Neural progenitor cell (in vitro differentiated cells): ENCODE measurements around the gene NNMT. TPM values are rescaled to one million over a fixed set of nuclear protein-coding genes. Genes with fewer than 3 reads are reported as not detected.

Experiments used
- DNase-seq: peaks from one replicate; pipeline ENCODE4 v3.0.0-alpha.2; 2016; ENCODE audit warnings: low spot score
- H2AFZ ChIP-seq: fragments of 200-600 bp; sonication (generic); replicated peaks from 2 replicates; pipeline ENCODE4 v1.6.1; 2016; ENCODE audit warnings: antibody characterized with exemption
- H3F3A ChIP-seq: fragments of 200-600 bp; sonication (generic); 2 replicates; pipeline ENCODE4 v1.6.1; 2016; ENCODE audit warnings: antibody characterized with exemption, low read depth
- H3K27ac ChIP-seq: fragments of 200-600 bp; sonication (generic); 2 replicates; pipeline ENCODE4 v1.5.1; 2016; ENCODE audit warnings: mild to moderate bottlenecking
- H3K27me3 ChIP-seq: fragments of 200-600 bp; sonication (generic); 2 replicates; pipeline ENCODE4 v1.6.1; 2016; ENCODE audit warnings: mild to moderate bottlenecking, moderate library complexity
- H3K36me3 ChIP-seq: fragments of 200-600 bp; sonication (generic); 2 replicates; pipeline ENCODE4 v1.5.1; 2016
- H3K4me1 ChIP-seq: fragments of 200-600 bp; sonication (generic); 2 replicates; pipeline ENCODE4 v1.6.1; 2016; ENCODE audit warnings: mixed run types
- H3K4me2 ChIP-seq: fragments of 200-600 bp; sonication (generic); 2 replicates; pipeline ENCODE4 v1.6.1; 2016
- H3K4me3 ChIP-seq: fragments of 200-600 bp; sonication (generic); 2 replicates; pipeline ENCODE4 v1.5.1; 2016
- H3K79me2 ChIP-seq: fragments of 200-600 bp; sonication (generic); 2 replicates; pipeline ENCODE4 v1.6.1; 2016; ENCODE audit warnings: low read depth
- H3K9ac ChIP-seq: fragments of 200-600 bp; sonication (generic); 2 replicates; pipeline ENCODE4 v1.6.1; 2016
- H3K9me3 ChIP-seq: fragments of 200-600 bp; sonication (generic); 2 replicates; pipeline ENCODE4 v1.5.1; 2016; ENCODE audit warnings: low read depth
- H4K20me1 ChIP-seq: fragments of 200-600 bp; sonication (generic); 2 replicates; pipeline ENCODE4 v1.6.1; 2016; ENCODE audit warnings: low read depth
- H3K27ac Mint-ChIP-seq: 3 replicates; pipeline ENCODE4 v1.8.0; 2021; ENCODE audit warnings: mixed read lengths
- H3K27me3 Mint-ChIP-seq: 2 replicates; pipeline ENCODE4 v1.8.0; 2022; ENCODE audit warnings: low read depth, mild to moderate bottlenecking, inconsistent platforms, moderate library complexity, mixed read lengths; ENCODE audit not compliant: insufficient read depth
- H3K36me3 Mint-ChIP-seq: 3 replicates; pipeline ENCODE4 v1.8.0; 2021; ENCODE audit warnings: mixed read lengths
- H3K4me1 Mint-ChIP-seq: 3 replicates; pipeline ENCODE4 v1.8.0; 2021; ENCODE audit warnings: mixed read lengths
- H3K4me3 Mint-ChIP-seq: 3 replicates; pipeline ENCODE4 v1.8.0; 2021; ENCODE audit warnings: mild to moderate bottlenecking, moderate library complexity, mixed read lengths
- H3K9me3 Mint-ChIP-seq: 3 replicates; pipeline ENCODE4 v1.8.0; 2020; ENCODE audit warnings: mixed read lengths
- CTCF ChIP-seq: fragments of 200-600 bp; sonication (generic); IDR thresholded peaks from 2 replicates; pipeline ENCODE4 v1.5.1; 2017; ENCODE audit warnings: antibody characterized with exemption, mild to moderate bottlenecking
- EZH2 ChIP-seq: fragments of 200-600 bp; sonication (generic); IDR thresholded peaks from 2 replicates; pipeline ENCODE4 v1.6.1; 2017; ENCODE audit warnings: antibody characterized with exemption, mild to moderate bottlenecking, moderate library complexity
- EZH2phosphoT487 ChIP-seq: fragments of 200-600 bp; sonication (generic); IDR thresholded peaks from 2 replicates; pipeline ENCODE4 v1.6.1; 2017; ENCODE audit warnings: antibody characterized with exemption
- total RNA-seq: library from RNA; depleted of rRNA; stranded (reverse); fragments of >200 nt; gene quantifications from 2 replicates; pipeline ENCODE4 v1.2.3, GENCODE V29; 2015; ENCODE audit warnings: low replicate concordance

The NNMT gene
- total RNA-seq, 1 donor from 2014 or later: not detected

- no peak overlapping the region for H3K4me2 ChIP-seq
- H3K4me3 ChIP-seq: no peak overlapping the region
- no peaks in the 10 kb centered on the region for H3F3A ChIP-seq
- H3K27ac Mint-ChIP-seq: no peak overlapping the region
- H3K4me3 Mint-ChIP-seq: no peak overlapping the region
- no peak for DNase-seq
- no peaks in the 10 kb centered on the region for H3K36me3 ChIP-seq
- H4K20me1 ChIP-seq: no peaks in the 10 kb centered on the region
- no peak for TF ChIP-seq CTCF
- TF ChIP-seq EZH2: no peak
- TF ChIP-seq EZH2phosphoT487: no peak
- no peaks in the 10 kb centered on the region for H3K9me3 ChIP-seq
- no peaks in the 10 kb centered on the region for H3K9me3 Mint-ChIP-seq
- H3K4me1 ChIP-seq: peaks cover 7% of the 10 kb centered on the region
- H3K27me3 ChIP-seq: no peaks in the 10 kb centered on the region
- no peak overlapping the region for H3K9ac ChIP-seq
- H3K79me2 ChIP-seq: no peaks in the 10 kb centered on the region
- no peak overlapping the region for H2AFZ ChIP-seq
- peaks cover 4% of the 10 kb centered on the region for H3K4me1 Mint-ChIP-seq
- H3K27ac ChIP-seq: no peak overlapping the region
- no peaks in the 10 kb centered on the region for H3K36me3 Mint-ChIP-seq
- peaks cover 2% of the 10 kb centered on the region for H3K27me3 Mint-ChIP-seq
Observed at GRCh38 chr11:114283422-114283821, 12.8 kb upstream of the NNMT start.

- Mint-ChIP-seq H3K4me1 (peaks cover 4% of the 10 kb centered on the region), H3K9me3 (no peaks in the 10 kb centered on the region), H3K27me3 (no peaks in the 10 kb centered on the region), H3K4me3 (no peak overlapping the region), H3K36me3 (no peaks in the 10 kb centered on the region), H3K27ac (no peak overlapping the region)
- no peaks in the 10 kb centered on the region for H3K79me2 ChIP-seq
- no peaks in the 10 kb centered on the region for H3K27me3 ChIP-seq
- H3K36me3 ChIP-seq: no peaks in the 10 kb centered on the region
- no peak overlapping the region for H3K27ac ChIP-seq
- H3K4me3 ChIP-seq: no peak overlapping the region
- no peaks in the 10 kb centered on the region for H4K20me1 ChIP-seq
- no peak overlapping the region for H3K9ac ChIP-seq
- no peaks in the 10 kb centered on the region for H3F3A ChIP-seq
- no peak overlapping the region for H2AFZ ChIP-seq
- H3K4me2 ChIP-seq: no peak overlapping the region
- no peak for TF ChIP-seq EZH2
- TF ChIP-seq CTCF: no peak
- TF ChIP-seq EZH2phosphoT487: no peak
- H3K4me1 ChIP-seq: peaks cover 9% of the 10 kb centered on the region
- no peak for DNase-seq
- no peaks in the 10 kb centered on the region for H3K9me3 ChIP-seq
Observed at GRCh38 chr11:114284021-114284420, 12.2 kb upstream of the NNMT start.

- H3K4me1 Mint-ChIP-seq: peaks cover 4% of the 10 kb centered on the region
- no peaks in the 10 kb centered on the region for H3K79me2 ChIP-seq
- no peak for TF ChIP-seq EZH2
- TF ChIP-seq EZH2phosphoT487: no peak
- TF ChIP-seq CTCF: no peak
- DNase-seq: no peak
- no peaks in the 10 kb centered on the region for H3K36me3 ChIP-seq
- no peak overlapping the region for H3K27ac ChIP-seq
- peaks cover 16% of the 10 kb centered on the region for H3K4me1 ChIP-seq
- H3K36me3 Mint-ChIP-seq: no peaks in the 10 kb centered on the region
- no peaks in the 10 kb centered on the region for H3K9me3 Mint-ChIP-seq
- H3K27me3 ChIP-seq: no peaks in the 10 kb centered on the region
- no peaks in the 10 kb centered on the region for H3F3A ChIP-seq
- H3K4me3 Mint-ChIP-seq: no peak overlapping the region
- no peak overlapping the region for H2AFZ ChIP-seq
- H3K4me2 ChIP-seq: no peak overlapping the region
- H4K20me1 ChIP-seq: no peaks in the 10 kb centered on the region
- no peaks in the 10 kb centered on the region for H3K9me3 ChIP-seq
- no peaks in the 10 kb centered on the region for H3K27me3 Mint-ChIP-seq
- no peak overlapping the region for H3K4me3 ChIP-seq
- H3K27ac Mint-ChIP-seq: no peak overlapping the region
- no peak overlapping the region for H3K9ac ChIP-seq
Observed at GRCh38 chr11:114284914-114285313, 11.3 kb upstream of the NNMT start.

- Histone ChIP-seq H3K9me3 (no peaks in the 10 kb centered on the region), H3K4me1 (peaks cover 16% of the 10 kb centered on the region), H3K36me3 (no peaks in the 10 kb centered on the region), H3F3A (no peaks in the 10 kb centered on the region), H3K27me3 (no peaks in the 10 kb centered on the region), H3K9ac (no peak overlapping the region), H2AFZ (no peak overlapping the region), H3K79me2 (no peaks in the 10 kb centered on the region), H3K27ac (no peak overlapping the region), H4K20me1 (no peaks in the 10 kb centered on the region), H3K4me3 (no peak overlapping the region), H3K4me2 (no peak overlapping the region)
- H3K9me3 Mint-ChIP-seq: peaks cover 3% of the 10 kb centered on the region
- H3K36me3 Mint-ChIP-seq: no peaks in the 10 kb centered on the region
- no peak for DNase-seq
- H3K4me1 Mint-ChIP-seq: peaks cover 4% of the 10 kb centered on the region
- no peaks in the 10 kb centered on the region for H3K27me3 Mint-ChIP-seq
- H3K27ac Mint-ChIP-seq: no peak overlapping the region
- no peak overlapping the region for H3K4me3 Mint-ChIP-seq
- no peak for TF ChIP-seq EZH2
- no peak for TF ChIP-seq CTCF
- no peak for TF ChIP-seq EZH2phosphoT487
Observed at GRCh38 chr11:114285599-114285998, 10.6 kb upstream of the NNMT start.
